ENCODE data around the gene INHA.

INHA gene

GRCh38 chr2:219567791-219568361, 4.2 kb upstream of the INHA start:
- peaks cover 45% of the 10 kb centered on the region for H3K36me3 ChIP-seq
- DNase-seq: no peak
- H3K9me3 ChIP-seq (ENCODE audit: severe bottlenecking): no peaks in the 10 kb centered on the region
- no peak overlapping the region for H3K4me3 ChIP-seq (ENCODE audit: low read depth, low read length)
- no peaks in the 10 kb centered on the region for H3K27me3 ChIP-seq (ENCODE audit: insufficient read depth, low read depth, severe bottlenecking)
- H3K27ac ChIP-seq: no peak overlapping the region
- TF ChIP-seq, protein P1, sequence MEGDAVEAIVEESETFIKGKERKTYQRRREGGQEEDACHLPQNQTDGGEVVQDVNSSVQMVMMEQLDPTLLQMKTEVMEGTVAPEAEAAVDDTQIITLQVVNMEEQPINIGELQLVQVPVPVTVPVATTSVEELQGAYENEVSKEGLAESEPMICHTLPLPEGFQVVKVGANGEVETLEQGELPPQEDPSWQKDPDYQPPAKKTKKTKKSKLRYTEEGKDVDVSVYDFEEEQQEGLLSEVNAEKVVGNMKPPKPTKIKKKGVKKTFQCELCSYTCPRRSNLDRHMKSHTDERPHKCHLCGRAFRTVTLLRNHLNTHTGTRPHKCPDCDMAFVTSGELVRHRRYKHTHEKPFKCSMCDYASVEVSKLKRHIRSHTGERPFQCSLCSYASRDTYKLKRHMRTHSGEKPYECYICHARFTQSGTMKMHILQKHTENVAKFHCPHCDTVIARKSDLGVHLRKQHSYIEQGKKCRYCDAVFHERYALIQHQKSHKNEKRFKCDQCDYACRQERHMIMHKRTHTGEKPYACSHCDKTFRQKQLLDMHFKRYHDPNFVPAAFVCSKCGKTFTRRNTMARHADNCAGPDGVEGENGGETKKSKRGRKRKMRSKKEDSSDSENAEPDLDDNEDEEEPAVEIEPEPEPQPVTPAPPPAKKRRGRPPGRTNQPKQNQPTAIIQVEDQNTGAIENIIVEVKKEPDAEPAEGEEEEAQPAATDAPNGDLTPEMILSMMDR (IDR thresholded peaks at IDR 0.05; ENCODE audit: low read depth, low read length): no peak

- peaks cover 37% of the 10 kb centered on the region for H3K36me3 ChIP-seq
- no peaks in the 10 kb centered on the region for H3K9me3 ChIP-seq (ENCODE audit: severe bottlenecking)
- H3K27ac ChIP-seq: peak overlapping the region; percentile 72
- DNase-seq: peak; percentile 44
- peak overlapping the region; percentile 64 for H3K4me3 ChIP-seq (ENCODE audit: low read depth, low read length)
- no peaks in the 10 kb centered on the region for H3K27me3 ChIP-seq (ENCODE audit: insufficient read depth, low read depth, severe bottlenecking)
- TF ChIP-seq, protein P1 (IDR thresholded peaks at IDR 0.05; ENCODE audit: low read depth, low read length): no peak
Observed at GRCh38 chr2:219569041-219569440, 3.1 kb upstream of the INHA start.

DNA sequence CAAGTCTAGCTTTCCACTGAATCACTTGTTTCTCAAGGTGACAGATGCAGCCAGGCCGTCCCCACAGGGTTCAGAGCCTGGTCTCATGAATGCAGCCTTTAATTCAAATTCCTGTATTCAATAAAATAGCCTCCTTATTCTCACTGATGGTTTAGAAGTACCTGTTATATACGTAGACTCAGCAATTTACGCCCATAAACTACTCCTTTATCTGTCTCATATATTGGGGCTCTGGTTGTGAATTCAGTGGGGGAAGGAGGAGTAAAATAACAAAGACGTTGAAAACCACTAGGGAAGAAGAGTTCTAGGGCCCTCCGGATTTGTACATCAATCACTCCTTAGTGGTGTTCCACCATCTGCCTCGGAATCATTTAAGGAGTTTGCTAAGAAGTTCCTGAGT, 2.5 kb upstream of the INHA start:
- TF ChIP-seq, protein P1 (IDR thresholded peaks at IDR 0.05; ENCODE audit: low read depth, low read length): no peak
- peak overlapping the region; percentile 64 for H3K4me3 ChIP-seq (ENCODE audit: low read depth, low read length)
- no peak for DNase-seq
- H3K36me3 ChIP-seq: peaks cover 31% of the 10 kb centered on the region
- H3K9me3 ChIP-seq (ENCODE audit: severe bottlenecking): no peaks in the 10 kb centered on the region
- H3K27me3 ChIP-seq (ENCODE audit: insufficient read depth, low read depth, severe bottlenecking): no peaks in the 10 kb centered on the region
- H3K27ac ChIP-seq: peak overlapping the region; percentile 72

- peak overlapping the region; percentile 72 for H3K27ac ChIP-seq
- H3K4me3 ChIP-seq (ENCODE audit: low read depth, low read length): peak overlapping the region; percentile 64
- H3K9me3 ChIP-seq (ENCODE audit: severe bottlenecking): no peaks in the 10 kb centered on the region
- H3K36me3 ChIP-seq: peaks cover 25% of the 10 kb centered on the region
- no peaks in the 10 kb centered on the region for H3K27me3 ChIP-seq (ENCODE audit: insufficient read depth, low read depth, severe bottlenecking)
- DNase-seq: no peak
- TF ChIP-seq, protein P1 (IDR thresholded peaks at IDR 0.05; ENCODE audit: low read depth, low read length): 0 out of 2 replicates have a peak, but pooled peaks have one; percentile 12
Observed at GRCh38 chr2:219570194-219570923, 1.8 kb upstream of the INHA start.

DNA sequence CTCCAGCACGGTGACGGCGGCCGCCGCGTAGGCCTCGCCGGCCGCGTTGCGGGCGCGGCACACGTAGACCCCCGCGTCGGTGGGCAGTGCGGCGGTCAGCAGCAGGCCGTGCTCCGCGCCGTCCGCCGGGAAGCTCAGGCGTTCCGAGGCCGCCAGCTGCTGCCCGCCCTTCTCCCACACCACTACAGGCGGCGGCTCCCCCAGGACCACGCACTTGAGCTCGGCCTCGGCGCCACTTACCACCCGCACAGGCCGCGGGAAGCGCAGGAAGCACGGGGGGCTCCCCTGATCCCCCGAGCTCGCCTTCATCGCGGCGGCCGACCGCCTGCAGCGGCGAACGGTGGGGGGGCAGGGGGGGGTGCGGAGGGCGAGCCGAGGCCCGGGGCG, 1.2 kb upstream of the INHA start:
- no peak for DNase-seq
- TF ChIP-seq, protein P1 (IDR thresholded peaks at IDR 0.05; ENCODE audit: low read depth, low read length): no peak
- Histone ChIP-seq H3K27ac (peak overlapping the region; percentile 72), H3K4me3 (ENCODE audit: low read depth, low read length) (peak overlapping the region; percentile 64), H3K27me3 (ENCODE audit: insufficient read depth, low read depth, severe bottlenecking) (no peaks in the 10 kb centered on the region), H3K36me3 (peaks cover 25% of the 10 kb centered on the region), H3K9me3 (ENCODE audit: severe bottlenecking) (no peaks in the 10 kb centered on the region)

Data from WERI-Rb-1 (cell line).